Ureter (tissue), 1 donor: ENCODE results near the gene ZNF688. TPM values are rescaled to one million over a fixed set of nuclear protein-coding genes. Genes with fewer than 3 reads are reported as not detected.
A peak's percentile ranks its signal among the peaks of the same experiment; 100 is the strongest.

Source experiments
- DNase-seq: peaks from one replicate; pipeline ENCODE4 v3.0.0-alpha.2; 2020; ENCODE audit warnings: low spot score
- total RNA-seq: library from RNA; stranded (reverse); gene quantifications from one replicate; pipeline ENCODE4 v1.2.4, GENCODE V29; 2023
- donor health status: DM: yes; HTN: yes; CAD: no.

Gene ZNF688
- total RNA-seq, 1 donor from 2014 or later: 10.8 TPM

GRCh38 chr16:30585400-30586191, 14.1 kb upstream of the ZNF688 start, which contains the start of gene ZNF785:
Gene ZNF785, minus strand, starts transcription at chr16:30585697. Its CDS starts 86 bp downstream, at chr16:30585611.
- DNase-seq: peak; percentile 97

GRCh38 chr16:30585022-30585399, 13.5 kb upstream of the ZNF688 start:
- DNase-seq: no peak

- no peak for DNase-seq
Measured at GRCh38 chr16:30582611-30583340, 11.3 kb upstream of the ZNF688 start.

GRCh38 chr16:30581457-30581856, 9.9 kb upstream of the ZNF688 start:
- no peak for DNase-seq

GRCh38 chr16:30574678-30575077, 3.2 kb upstream of the ZNF688 start:
- no peak for DNase-seq

GRCh38 chr16:30570636-30571444, 674 bp downstream of the ZNF688 start:
- no peak for DNase-seq

- no peak for DNase-seq
Measured at GRCh38 chr16:30569746-30570635, 1.5 kb downstream of the ZNF688 start.

- DNase-seq: no peak
Measured at GRCh38 chr16:30569281-30569680, 2.2 kb downstream of the ZNF688 start.

GRCh38 chr16:30567991-30568638, 3.4 kb downstream of the ZNF688 start:
- no peak for DNase-seq

GRCh38 chr16:30567160-30567990, 4.1 kb downstream of the ZNF688 start:
- DNase-seq: no peak

GRCh38 chr16:30566531-30566930, 5.0 kb downstream of the ZNF688 start:
- DNase-seq: no peak

- DNase-seq: no peak
Measured at GRCh38 chr16:30565984-30566383, 5.5 kb downstream of the ZNF688 start.

- no peak for DNase-seq
Measured at GRCh38 chr16:30565526-30565925, 6.0 kb downstream of the ZNF688 start.

GRCh38 chr16:30562021-30562420, 9.5 kb downstream of the ZNF688 start:
- no peak for DNase-seq

GRCh38 chr16:30561089-30561816, 10.3 kb downstream of the ZNF688 start:
- no peak for DNase-seq

GRCh38 chr16:30559690-30560089, 11.8 kb downstream of the ZNF688 start:
- DNase-seq: no peak

- no peak for DNase-seq
Measured at GRCh38 chr16:30558789-30559377, 12.6 kb downstream of the ZNF688 start.

GRCh38 chr16:30557957-30558788, 13.3 kb downstream of the ZNF688 start, which contains the start of gene ZNF764:
Gene ZNF764, minus strand, starts transcription at chr16:30558374. Its CDS starts 192 bp downstream, at chr16:30558182.
- peak; percentile 98 for DNase-seq
